ENCODE measurements around the gene PLCXD3.
"Not testable (repeated sequence)": the region's sequence is repeated elsewhere in the genome, so short reads cannot be mapped to it uniquely, and the experiment has no call there.

PLCXD3 gene, protein sequence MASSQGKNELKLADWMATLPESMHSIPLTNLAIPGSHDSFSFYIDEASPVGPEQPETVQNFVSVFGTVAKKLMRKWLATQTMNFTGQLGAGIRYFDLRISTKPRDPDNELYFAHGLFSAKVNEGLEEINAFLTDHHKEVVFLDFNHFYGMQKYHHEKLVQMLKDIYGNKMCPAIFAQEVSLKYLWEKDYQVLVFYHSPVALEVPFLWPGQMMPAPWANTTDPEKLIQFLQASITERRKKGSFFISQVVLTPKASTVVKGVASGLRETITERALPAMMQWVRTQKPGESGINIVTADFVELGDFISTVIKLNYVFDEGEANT

DNA sequence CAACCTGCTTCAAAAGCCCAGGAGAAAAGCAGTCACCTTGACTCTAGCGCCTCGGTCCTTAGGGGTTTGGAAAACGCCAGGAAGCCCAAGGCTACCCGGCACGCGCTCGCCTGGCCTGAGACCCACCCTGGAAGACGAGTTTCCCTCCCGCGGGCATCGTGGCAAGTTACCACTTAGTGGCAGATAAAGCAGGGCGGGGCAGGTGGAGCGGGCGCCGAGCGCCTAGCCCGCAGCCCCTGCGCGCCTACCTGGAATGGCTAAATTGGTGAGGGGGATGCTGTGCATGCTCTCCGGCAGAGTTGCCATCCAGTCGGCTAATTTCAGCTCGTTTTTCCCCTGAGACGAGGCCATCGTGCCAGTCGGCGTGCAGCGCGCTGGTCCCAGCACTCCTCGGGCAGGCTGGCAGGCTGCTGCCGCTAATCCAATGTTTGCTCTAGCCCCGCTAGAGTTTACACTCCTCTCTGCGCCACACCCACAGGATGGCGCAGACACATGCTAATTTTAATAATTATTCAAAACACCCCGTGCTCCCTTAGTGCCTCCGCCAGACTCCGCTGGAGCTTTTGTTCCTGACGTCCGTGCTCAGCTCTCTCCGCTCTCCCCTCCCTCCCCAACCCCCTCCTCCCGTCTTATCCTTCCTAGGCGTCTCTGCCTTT is at the start of gene PLCXD3:
Gene PLCXD3, minus strand, starts transcription at position 426 of the 656 bp plus-strand sequence. Its CDS starts 75 bp downstream, at position 351.
- peak; percentile 19 for DNase-seq

DNA sequence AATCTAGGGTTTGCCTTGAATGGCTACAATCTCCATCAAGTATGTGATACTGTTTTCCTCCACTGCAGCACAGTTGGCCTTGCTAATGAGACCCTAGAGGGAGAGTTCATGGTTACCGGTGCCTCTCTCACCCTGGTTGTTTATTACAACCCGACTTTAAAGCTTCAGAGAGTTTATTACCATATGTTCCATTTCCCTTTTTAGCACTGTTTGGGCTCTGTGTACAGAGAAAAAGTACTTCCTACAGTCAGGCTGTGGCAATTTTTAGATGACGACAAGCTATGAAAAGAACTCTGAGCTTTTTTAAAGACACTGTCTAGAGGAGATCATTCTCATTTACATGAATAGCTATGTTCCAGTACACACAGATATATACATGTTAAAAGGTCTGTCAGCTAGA is 48.8 kb upstream of the PLCXD3 start:
- no peak for DNase-seq

DNA sequence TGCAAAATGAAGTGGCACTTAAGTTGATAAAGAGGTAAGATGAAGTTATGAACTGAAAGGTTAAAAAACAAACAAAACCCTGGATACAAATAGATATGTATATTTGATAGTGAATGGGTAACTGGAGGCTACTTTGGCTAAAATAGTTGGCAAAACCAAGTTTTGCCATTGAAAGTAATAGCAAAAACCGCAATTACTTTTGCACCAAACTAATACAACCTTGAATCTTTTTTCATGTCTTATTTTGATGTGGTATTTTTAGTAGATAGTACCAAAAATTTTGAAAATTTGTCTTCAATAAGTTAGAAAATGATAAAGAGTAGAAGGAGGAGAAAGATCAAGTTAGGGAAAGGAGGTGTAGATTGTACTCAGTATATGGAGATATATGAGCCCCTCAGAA is 47.9 kb upstream of the PLCXD3 start:
- no peak for DNase-seq

DNA sequence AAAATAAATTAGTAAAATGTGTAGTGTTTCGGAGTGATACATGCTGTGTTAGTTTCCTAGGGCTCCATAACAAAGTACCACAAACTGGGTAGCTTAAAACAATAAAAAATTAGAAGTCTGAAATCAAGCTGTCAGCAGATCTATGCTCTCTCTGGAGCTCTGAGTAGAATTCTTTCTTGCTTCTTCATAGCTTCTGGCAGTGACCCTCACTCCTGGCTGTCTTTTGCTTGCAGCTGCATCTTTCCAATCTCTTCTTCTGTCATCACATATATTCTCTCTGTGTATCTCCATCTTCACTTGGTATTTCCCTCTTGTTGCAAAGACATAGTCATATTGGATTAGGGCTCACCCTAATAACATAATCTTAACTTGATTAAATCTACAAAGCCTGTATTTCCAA is 37.6 kb upstream of the PLCXD3 start:
- no peak for DNase-seq

DNA sequence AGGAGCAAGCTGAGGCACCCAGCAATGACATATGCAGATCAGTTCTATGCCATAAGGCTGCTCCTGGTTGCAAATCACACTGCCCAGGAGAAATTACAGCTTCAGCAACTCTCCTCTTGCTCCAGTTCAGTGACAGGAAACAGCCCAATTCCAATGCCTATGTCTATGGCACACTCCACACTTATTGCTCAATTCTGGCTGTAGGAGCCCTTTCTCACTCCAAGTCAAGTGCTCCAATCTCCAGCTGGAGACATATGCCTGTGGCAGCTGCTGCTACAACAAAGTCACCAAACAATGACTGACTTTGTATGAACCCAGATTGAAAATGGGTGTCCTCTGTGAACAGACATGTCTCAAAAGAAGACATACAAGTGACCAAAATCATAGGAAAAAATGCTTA is 31.8 kb upstream of the PLCXD3 start:
- DNase-seq: no peak

DNA sequence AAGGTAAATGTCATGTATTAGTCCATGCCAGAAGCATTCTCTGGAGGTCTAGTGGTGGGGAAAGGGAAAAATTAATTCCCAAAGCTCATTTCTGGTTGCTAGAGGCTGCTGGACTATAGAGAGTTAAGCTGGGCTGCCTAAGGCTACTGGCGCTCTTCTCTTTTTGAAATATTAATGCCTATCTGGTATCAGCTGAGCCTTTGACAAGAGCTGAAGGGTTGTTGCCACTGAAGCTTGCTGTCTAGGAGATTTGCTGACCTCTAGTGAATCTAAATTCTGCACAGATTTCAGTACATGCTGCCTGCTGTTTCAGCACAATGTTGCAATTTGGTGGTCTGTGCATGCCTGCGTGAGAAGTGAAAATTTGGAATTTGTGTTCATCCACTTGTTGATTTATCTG is 29.1 kb upstream of the PLCXD3 start:
- no peak for DNase-seq

DNA sequence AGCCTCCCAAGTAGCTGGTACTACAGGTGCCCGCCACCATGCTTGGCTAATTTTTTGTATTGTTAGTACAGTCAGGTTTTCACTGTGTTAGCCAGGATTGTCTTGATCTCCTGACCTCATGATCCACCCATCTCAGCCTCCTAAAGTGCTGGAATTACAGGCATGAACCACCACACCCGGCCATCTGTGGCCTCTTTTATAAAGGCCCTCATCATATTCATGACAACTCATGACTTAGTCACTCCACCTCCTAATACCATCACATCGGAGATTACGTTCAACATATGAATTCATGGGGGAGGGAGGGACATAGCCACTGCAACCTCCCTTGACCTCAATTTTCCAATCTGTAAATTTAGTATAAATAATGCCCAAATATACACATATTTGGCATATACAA is 27.2 kb upstream of the PLCXD3 start:
- DNase-seq: no peak

DNA sequence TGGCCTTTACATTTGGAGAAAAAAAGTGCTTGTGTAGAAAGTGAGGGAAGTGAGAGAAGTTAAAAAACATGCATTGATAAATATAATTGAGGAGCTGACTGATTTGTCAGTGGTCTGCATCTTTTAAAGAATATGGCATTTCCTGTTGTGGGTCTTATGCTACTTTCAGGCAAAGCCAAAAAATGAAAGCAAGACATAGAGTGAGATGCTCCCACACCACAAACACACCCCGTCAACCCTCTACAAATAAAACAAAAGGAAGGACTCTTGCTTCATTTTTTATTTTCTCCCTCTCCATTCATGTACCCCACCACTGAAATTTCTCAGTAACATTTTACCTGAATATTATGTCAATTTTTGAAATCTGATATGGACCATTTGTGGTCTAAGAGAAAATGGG is 22.1 kb upstream of the PLCXD3 start:
- no peak for DNase-seq

DNA sequence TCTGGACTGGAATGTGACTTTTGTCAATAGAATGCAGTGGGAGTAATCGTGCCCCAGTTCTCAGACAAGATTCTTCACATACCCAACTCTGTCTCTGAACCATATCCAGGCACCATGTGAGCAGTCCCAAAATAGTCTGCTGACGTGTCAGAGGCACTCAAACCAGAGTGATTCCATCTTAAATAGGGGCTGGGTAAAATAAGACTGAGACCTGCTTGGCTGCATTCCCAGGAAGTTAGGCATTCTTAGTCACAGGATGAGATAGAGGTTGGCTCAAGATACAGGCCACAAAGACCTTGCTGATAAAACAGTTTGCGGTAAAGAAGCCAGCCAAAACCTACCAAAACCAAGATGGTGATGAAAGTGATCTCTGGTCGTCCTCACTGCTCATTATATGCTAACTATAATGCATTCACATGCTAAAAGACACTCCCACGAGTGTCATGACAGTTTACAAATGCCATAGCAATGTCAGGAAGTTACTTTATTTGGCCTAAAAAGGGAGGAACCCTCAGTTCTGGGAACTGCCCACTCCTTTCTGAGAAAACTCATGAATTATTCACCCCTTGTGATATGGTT is 16.9 kb upstream of the PLCXD3 start:
- DNase-seq: no peak

DNA sequence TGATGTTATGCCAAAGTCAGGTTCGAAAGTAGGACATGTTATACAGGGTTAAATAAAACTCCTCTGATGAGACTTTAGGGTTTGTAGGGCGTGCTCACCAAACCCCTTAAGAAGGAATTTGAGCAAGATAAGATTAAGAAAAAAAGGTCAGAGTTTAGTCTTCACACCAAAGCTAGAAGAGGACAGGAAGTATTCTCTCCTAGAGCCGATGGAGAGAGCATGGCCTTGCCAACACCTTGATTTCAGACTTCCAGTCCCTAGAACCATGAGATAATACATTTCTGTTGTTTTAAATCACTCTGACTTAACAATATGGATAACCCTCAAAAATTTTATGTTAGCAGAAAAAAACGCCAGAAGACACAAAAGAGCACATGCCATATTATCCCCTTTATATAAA is 16.3 kb upstream of the PLCXD3 start:
- DNase-seq: no peak

DNA sequence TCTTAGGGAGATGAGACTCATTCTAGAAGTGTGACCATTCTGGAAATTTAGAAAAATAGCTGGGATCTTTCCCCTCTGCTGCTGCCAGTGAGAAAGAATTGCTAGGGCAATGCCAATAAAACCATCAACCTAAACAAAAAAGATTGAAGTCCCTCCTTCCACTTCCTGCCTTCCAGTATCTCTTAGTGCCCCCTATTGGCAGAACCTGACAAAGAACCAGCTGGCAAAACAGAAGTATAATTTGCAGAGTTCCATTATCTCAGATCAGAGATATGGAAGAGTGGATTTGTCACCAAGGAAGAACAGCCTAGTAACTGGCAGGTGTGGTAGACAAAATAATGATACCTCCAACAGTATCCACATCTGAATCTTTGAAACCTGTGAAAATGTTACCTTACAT is 13.8 kb upstream of the PLCXD3 start:
- no peak for DNase-seq

DNA sequence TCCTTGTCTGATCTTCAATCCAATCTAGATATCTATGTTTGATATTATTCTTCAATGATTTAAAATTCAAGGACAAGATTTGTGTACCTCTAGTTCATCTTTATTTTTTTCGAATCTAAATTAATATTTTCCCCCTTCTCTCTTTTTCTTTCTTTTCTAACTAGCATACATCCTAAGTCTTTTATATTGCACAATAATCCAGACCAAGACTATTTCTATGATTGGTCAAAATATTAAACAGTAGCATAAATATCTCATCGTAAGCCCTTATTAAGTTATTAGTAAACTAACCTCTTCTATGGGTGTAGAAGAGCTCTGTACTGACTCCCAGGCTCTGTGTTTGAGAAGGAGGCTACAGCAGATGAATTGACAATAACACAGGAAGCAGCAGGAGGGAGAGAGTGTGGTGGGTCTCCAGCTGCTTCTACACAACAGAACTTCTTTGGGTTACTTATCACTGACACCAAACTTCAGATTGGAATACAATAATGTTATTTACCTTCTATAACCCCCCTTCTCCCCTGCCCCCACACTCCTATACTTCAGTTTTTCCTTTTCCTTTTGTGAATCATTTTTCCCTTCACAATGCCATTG is 11.9 kb upstream of the PLCXD3 start:
- DNase-seq: no peak

DNA sequence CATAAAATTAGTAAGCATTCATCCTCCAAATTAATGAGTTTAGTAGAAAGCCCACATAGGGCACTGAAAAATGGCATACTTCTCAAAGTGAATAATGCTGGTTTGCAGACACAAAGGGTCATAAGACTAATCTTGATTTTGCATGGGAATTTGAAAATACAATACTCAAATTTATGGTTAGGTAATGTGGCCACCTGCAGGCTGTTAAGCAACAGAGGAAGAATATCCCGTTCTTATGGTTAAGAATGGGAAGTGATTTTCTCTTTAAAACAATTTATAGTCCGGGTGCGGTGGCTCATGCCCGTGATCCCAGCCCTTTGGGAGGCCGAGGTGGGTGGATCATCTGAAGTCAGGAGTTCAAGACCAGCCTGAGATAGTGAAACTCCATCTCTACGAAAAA is 9.4 kb upstream of the PLCXD3 start:
- no peak for DNase-seq

DNA sequence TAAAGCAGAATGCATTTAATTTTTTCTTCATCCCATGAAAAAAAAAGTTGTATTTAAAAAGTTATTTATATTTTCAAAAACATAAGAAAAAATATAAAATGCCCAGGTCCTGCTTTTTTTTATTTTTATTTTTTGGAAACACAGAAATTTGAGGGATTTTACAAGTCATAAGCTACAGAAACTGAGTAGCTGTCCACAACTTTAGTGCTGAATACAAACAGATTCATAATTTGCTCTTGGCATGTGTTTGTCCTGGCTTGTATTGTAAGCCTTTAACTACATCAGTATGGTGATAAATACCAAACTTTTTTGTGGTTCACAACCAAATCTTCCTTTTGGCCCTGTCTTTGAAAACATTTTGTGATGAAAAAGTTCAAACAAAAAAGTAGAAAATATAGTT is 7.5 kb upstream of the PLCXD3 start:
- no peak for DNase-seq

DNA sequence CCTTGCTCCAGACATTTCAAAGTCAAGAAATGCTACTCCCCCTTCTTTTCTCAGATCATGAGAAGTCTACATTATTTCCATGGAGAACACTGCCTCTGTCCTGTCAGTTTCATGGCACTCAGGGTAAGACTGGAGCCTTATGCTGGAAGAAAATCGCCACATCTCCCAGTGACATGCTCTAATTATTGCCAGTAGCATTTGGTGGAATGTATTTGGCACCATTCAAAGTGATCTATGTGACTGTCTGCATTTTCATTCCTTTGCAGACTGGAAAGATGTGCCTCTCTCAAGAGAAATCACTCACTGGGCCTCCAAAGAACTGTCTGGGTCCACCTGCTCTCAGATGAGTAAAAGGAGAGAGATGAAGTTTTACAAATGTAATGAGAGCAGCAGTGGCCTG is 840 bp upstream of the PLCXD3 start:
- no peak for DNase-seq

DNA sequence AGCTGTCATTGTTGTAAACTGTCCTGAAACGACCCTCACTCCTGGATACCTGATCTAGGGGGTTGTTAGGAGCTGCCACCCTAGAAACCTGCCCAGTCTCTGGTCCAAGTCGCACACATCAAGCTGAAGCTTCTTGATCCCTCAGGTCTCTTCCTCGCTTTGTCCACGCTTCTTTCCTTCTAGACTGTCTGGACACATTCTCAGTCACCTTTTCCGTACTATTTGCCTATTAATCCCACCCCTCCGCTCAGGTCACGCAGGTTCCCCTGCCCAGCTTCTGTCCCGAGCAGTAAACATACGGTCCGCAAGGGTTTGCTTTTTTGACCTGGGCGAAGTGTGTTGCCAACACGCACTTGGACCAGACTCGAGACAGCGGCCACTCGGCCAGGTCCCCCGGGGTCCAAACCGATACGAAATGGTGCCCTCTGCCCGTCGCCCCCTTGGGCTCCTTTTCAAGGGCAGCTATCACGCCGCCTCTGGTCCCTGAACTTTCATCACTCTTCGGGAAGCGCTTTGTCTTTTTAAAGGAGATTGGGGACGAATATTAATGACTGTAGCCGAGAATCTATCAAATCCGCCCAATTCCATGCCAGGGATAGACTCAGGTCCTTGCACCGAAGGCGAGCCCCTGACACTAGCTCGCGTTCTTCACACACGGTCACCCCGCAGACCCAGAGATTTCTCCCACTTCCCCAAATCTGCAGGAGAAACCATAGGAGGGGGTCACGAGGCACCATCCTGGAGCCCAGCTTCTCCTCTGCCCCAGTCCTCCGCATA is 814 bp downstream of the PLCXD3 start:
- no peak for DNase-seq

DNA sequence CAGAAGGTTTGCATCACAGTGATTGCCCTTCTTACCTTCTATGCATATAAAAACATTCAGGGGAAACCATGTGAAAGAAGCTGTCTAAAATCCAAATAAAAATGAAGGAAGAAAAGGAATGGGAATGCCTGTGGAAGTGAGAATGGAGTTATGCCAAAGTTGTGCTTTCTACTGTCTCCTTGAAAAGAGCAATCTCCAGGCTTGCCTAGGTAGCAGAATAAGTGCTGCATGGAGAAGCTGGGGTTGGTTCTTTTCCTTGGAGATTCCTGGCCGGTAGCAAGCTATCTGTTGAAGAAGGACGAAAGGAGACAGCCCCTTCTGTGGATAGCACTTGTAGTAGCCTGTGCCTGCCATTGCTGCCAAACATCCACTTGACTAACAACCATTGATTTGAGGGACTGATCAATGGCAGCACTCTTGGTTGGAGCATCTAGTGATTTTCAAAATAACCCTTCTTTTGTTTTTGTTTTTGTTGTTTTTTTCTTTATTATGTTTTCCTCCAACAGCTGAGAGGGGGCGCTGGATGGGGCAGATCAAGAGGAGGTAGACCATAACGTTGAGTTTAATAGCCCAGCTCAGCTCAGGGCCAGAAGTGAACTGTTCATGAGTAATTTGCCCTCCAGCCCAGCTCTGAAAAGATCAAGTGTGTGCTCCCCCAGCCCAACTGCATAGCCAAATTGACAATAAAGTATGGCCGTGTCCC is 1.6 kb downstream of the PLCXD3 start:
- no peak for DNase-seq

DNA sequence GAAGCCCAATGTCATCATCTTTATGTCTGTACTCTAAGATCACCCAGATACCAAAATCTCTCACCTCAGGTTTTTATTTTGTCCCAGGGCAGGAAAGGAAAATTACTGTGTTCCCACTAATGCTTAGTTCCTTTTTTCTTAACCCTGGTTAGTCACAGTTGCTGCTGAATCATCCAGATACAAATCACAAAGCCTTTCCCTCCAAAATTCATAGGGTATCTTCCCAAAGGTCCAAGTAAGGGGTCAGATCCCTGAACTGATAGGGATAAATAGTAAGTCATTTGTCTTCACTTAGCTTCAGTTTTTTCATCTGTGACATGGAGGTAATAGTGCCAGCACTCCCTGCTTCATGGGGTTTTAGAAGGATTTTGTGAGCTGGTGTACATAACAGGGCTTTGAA is 2.2 kb downstream of the PLCXD3 start:
- no peak for DNase-seq

DNA sequence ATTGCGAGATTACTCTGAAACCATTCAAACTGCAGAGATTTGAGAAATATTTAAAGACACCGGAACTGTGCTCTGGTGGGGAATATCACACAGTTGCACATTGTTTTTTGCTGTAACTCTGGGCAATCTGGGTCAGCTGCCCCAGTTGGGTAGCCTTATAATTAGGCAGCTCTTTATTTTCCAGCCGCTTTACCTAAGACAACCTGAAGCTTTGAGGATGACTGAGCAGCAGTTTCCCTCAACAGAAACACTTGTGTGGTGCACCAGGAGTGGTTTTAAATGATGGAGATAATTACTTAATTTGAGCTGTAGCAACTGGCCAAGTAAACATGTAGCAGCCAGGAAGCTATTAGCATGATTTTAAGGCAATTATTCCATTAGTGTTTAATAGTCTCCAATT is 2.9 kb downstream of the PLCXD3 start:
- no peak for DNase-seq

DNA sequence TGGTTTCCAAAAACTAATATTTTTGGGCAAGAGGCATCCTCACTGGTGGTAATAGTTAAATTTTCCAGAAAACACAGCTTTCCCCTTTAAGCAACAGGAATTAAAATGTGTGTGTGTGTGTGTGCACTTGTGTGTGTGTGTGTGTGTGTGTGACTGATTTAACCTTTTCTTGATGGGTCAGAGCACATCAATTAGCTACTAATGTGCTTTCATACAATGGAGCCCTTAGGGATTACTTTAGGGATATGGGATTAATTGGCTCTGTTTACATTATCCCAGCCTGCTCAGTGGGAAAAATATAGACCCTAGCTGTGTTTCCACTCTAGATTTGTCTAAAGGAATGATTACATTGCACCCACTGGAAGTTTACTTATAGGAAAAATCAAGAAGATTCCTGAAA is 6.5 kb downstream of the PLCXD3 start:
- DNase-seq: no peak

DNA sequence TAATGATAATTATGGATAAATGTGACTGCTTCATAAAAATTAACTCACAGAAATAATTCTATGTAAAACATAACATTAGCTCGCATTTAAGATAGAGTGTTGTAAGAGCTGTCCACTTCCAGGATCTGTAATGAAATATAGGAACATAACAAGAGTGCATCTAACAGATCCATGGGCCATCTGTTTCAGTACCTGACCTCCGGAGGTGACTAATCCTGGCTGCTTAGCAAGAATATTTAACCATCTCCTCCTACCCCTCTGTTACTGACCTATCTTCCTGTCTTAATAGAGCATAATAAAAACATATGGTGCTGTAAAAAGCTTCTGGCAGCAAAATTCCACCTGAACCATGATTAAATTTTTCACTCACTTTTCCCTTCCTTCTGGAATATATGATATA is 7.1 kb downstream of the PLCXD3 start:
- no peak for DNase-seq

DNA sequence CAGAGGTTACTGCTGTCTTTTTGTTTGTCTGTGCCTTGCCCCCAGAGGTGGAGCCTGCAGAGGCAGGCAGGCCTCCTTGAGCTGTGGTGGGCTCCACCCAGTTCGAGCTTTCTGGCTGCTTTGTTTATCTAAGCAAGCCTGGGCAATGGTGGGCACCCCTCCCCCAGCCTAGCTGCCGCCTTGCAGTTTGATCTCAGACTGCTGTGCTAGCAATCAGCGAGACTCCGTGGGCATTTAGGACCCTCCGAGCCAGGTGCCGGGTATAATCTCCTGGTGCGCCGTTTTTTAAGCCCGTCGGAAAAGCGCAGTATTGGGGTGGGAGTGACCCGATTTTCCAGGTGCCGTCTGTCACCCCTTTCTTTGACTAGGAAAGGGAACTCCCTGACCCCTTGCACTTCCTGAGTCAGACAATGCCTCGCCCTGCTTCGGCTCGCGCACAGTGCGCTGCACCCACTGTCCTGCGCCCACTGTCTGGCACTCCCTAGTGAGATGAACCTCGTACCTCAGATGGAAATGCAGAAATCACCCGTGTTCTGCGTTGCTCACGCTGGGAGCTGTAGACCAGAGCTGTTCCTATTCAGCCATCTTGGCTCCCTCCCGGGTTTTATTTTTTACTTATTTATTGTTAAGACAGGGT is 16.8 kb downstream of the PLCXD3 start:
- DNase-seq: not testable (repeated sequence)
